Adipocyte (in vitro differentiated cells): ENCODE measurements around the gene AP3D1.

Source experiments
- DNase-seq: peaks from one replicate; pipeline ENCODE4 v3.0.0-alpha.2; 2015; ENCODE audit warnings: low read depth
- H3K27me3 ChIP-seq: replicated peaks from 2 replicates; pipeline ENCODE4 v1.7.0; 2013; ENCODE audit warnings: mild to moderate bottlenecking, low read length, moderate library complexity; ENCODE audit not compliant: control insufficient read depth, insufficient read depth
- H3K36me3 ChIP-seq: 2 replicates; pipeline ENCODE4 v1.7.0; 2013; ENCODE audit warnings: low read length, mild to moderate bottlenecking, moderate library complexity; ENCODE audit not compliant: control insufficient read depth, insufficient read depth, severe bottlenecking
- H3K4me1 ChIP-seq: 2 replicates; pipeline ENCODE4 v1.7.0; 2013; ENCODE audit warnings: mild to moderate bottlenecking, low read length, moderate library complexity; ENCODE audit not compliant: control insufficient read depth, insufficient read depth
- H3K4me3 ChIP-seq: 2 replicates; pipeline ENCODE4 v1.7.0; 2013; ENCODE audit warnings: mild to moderate bottlenecking, low read length, moderate library complexity
- H3K9ac ChIP-seq: 2 replicates; pipeline ENCODE4 v1.7.0; 2013; ENCODE audit warnings: mild to moderate bottlenecking, low read length, moderate library complexity
- H3K9me3 ChIP-seq: 2 replicates; pipeline ENCODE4 v1.7.0; 2013; ENCODE audit warnings: mild to moderate bottlenecking, low read length, moderate library complexity; ENCODE audit not compliant: control insufficient read depth

The AP3D1 gene

DNA sequence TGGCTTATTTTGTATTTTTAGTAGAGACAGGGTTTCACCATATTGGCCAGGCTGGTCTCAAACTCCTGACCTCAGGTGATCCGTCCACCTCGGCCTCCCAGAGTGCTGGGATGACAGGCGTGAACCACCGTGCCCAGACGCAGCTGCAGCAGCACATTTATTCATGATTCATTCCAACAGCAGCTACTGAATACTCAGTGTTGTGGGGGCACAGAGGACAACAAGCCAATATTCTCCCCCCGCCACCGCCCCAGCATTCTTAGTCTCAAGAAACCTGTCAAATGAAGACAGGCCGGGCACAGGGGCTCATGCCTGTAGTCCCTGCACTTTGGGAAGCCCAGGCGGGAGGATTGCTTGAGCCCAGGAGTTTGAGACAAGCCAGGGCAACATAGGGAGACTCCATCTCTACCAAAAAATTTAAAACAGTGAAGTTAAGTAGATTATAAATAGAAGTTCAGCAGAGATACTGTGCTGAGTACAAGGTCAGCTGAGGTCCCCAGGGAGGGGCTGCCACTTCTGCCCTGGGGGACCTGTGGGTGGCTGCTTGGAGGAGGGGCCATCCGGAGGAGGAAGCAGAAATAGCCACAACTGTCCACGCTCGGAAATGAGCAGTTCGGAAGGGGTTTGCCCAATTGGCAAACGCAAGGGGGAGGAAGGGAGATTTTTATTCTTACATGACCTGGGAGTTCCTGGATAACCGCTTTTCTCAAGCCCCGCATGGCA is 16.7 kb upstream of the AP3D1 start:
- peaks cover 64% of the 10 kb centered on the region for H3K4me1 ChIP-seq
- H3K9ac ChIP-seq = peak overlapping the region; percentile 85
- H3K9me3 ChIP-seq = no peaks in the 10 kb centered on the region
- H3K4me3 ChIP-seq = peak overlapping the region; percentile 72
- peaks cover 3% of the 10 kb centered on the region for H3K36me3 ChIP-seq
- H3K27me3 ChIP-seq = no peaks in the 10 kb centered on the region
- peak; percentile 42 for DNase-seq

DNA sequence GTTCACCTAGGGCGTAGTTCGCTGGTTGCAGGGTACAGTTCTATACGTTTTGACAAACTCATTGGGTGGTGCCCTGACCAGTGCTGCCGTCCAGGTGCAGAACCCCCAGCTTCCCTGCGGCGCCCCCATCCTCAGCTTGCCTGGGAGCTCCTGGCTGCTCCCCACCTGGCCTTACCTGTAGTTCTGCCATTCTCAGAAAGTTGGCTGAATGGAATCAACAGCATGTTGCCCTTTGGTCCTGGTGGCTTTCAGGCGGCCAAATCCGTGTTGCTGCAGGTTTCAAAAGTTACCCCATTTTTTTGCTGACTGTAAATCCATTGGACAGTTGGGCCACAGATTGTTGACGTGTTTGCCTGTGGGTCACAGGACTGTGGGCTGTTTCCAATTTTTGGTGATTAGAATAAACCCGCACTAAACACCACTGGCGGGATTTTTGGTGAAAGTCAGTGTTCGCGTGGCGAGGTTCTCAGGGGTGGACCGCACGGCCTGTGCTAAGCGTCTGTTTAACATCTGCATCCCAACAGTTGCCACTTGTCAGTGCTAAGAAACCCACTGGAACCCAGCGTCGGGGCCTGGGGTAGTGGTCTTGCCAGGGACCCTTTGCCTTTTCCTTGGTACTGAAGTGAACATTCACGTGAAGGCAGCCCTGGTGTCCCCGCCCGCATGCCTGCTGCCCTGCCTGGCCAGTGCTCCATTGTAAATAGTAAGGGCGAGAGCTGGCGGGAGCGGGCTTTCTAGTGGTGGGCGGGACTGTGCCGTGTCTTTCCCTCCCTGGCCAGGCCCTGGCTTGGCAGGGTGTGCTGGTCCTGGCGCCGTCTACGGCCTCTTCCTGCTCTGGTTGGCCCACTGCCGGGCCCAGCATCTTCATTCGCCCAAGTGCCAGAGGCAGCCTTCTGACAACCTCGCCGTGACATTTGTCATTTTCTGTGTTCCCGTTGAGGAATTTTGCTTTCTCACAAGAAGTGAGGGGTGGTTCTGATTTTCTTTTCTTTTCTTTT is 15.7 kb upstream of the AP3D1 start:
- H3K36me3 ChIP-seq = no peaks in the 10 kb centered on the region
- DNase-seq = peak; percentile 80
- no peaks in the 10 kb centered on the region for H3K27me3 ChIP-seq
- peaks cover 67% of the 10 kb centered on the region for H3K4me1 ChIP-seq
- no peaks in the 10 kb centered on the region for H3K9me3 ChIP-seq
- H3K9ac ChIP-seq = peak overlapping the region; percentile 89
- peak overlapping the region; percentile 90 for H3K4me3 ChIP-seq

DNA sequence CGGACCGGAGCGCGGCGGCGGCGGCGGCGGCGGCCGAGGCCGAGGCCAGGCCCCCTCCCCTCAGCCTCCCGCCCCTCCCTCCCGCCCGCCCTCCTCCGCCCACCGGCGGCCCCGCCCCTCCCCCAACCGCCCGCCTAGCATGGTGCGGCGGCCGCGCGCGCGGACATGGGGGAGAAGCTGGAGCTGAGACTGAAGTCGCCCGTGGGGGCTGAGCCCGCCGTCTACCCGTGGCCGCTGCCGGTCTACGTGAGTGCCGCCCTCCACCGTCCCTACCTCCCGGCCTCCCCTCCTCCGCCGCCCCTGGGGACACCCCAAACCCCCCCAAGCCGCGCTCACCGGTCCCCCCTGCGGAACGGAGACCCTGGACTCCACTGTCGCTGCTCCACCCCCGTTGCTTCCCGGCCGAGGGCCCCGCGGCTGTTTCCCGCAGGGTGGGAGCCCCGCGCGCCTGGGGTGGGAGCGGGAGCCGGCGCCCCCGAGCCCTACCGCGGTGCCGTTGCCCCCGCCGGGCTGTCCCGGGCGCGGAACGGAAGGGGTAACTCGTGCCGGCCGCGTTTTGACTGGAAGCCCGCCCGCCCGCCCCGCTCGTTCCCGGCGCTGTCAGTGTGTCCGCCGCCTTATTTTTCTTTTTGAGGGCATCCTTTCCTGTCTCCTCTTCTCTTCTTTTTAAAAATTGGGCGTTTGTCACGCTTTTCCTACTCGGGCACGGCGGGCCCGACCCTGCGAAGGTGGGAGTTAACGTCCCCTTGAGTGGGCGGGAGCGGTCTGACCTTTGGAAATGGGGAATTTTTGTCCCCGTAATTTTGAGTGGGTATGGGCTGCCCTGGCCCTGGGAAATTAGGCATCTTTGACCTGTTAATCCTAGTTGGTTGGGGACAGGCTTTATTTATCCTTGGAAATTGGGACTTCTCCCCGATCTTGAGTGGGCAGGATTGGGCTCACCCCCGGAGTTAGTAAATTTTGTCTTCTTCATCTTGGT is 12.9 kb upstream of the AP3D1 start:
- Histone ChIP-seq H3K36me3 (no peaks in the 10 kb centered on the region), H3K9me3 (no peaks in the 10 kb centered on the region), H3K4me1 (peaks cover 40% of the 10 kb centered on the region), H3K9ac (peak overlapping the region; percentile 89), H3K27me3 (no peaks in the 10 kb centered on the region), H3K4me3 (peak overlapping the region; percentile 90)
- DNase-seq = peak; percentile 71

- H3K4me1 ChIP-seq = peaks cover 6% of the 10 kb centered on the region
- no peaks in the 10 kb centered on the region for H3K9me3 ChIP-seq
- H3K36me3 ChIP-seq = no peaks in the 10 kb centered on the region
- H3K4me3 ChIP-seq = no peak overlapping the region
- no peak overlapping the region for H3K9ac ChIP-seq
- H3K27me3 ChIP-seq = no peaks in the 10 kb centered on the region
- no peak for DNase-seq
Measured at GRCh38 chr19:2160379-2160778, 9.0 kb upstream of the AP3D1 start.

DNA sequence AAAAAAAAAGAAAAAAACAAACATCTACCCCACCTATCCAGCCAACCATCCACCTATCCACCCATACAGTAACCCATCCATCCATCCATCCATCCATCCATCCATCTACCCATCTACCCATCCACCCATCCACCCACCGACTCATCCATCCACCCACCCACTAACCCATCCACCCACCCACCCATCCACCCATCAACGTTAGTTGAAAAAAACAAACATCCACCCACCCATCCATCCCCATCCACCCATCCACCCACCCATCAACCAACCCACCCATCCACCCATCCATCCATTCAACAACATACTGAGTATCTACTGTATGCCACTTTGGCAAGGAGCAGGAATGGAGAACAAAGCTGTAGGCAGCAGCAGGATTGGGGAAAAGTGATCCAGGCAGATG is 6.1 kb upstream of the AP3D1 start:
- Histone ChIP-seq H3K4me1 (peaks cover 2% of the 10 kb centered on the region), H3K27me3 (no peaks in the 10 kb centered on the region), H3K36me3 (no peaks in the 10 kb centered on the region), H3K9ac (no peak overlapping the region), H3K9me3 (no peaks in the 10 kb centered on the region), H3K4me3 (no peak overlapping the region)
- DNase-seq = no peak

GRCh38 chr19:2154587-2155075 is 3.3 kb upstream of the AP3D1 start:
- no peak overlapping the region for H3K9ac ChIP-seq
- no peaks in the 10 kb centered on the region for H3K36me3 ChIP-seq
- H3K9me3 ChIP-seq = no peaks in the 10 kb centered on the region
- peaks cover 13% of the 10 kb centered on the region for H3K4me1 ChIP-seq
- H3K4me3 ChIP-seq = no peak overlapping the region
- DNase-seq = peak; percentile 51
- H3K27me3 ChIP-seq = no peaks in the 10 kb centered on the region

DNA sequence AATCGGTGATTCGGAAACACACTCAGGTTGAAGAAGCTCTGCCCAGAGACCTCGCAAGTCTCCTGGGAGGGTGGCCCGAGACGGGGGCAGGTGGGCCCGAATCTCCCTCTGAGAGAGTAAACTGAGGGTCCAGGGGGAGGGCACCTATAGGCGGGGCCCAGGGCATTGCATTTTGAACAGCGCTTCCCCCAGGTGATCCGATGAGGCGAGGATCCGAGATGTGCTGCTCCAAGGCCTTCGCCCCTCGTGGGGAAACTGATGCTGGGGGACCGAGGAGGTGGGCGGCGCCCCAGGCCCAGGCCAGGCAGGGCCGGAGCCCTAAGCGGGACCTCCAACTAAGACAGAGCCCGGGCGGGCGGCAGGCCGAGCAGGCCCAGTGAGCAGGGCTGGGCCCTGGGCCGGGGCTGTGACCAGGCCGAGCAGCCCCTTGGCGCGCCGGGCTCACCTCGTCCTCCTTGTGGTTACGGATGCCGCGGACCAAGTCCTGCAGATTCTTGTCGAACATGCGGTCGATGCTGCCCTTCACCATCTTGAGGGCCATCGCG is 500 bp downstream of the AP3D1 start:
- Histone ChIP-seq H3K27me3 (no peaks in the 10 kb centered on the region), H3K4me1 (peaks cover 29% of the 10 kb centered on the region), H3K36me3 (no peaks in the 10 kb centered on the region), H3K9me3 (no peaks in the 10 kb centered on the region), H3K4me3 (peak overlapping the region; percentile 97), H3K9ac (peak overlapping the region; percentile 99)
- peak; percentile 48 for DNase-seq

DNA sequence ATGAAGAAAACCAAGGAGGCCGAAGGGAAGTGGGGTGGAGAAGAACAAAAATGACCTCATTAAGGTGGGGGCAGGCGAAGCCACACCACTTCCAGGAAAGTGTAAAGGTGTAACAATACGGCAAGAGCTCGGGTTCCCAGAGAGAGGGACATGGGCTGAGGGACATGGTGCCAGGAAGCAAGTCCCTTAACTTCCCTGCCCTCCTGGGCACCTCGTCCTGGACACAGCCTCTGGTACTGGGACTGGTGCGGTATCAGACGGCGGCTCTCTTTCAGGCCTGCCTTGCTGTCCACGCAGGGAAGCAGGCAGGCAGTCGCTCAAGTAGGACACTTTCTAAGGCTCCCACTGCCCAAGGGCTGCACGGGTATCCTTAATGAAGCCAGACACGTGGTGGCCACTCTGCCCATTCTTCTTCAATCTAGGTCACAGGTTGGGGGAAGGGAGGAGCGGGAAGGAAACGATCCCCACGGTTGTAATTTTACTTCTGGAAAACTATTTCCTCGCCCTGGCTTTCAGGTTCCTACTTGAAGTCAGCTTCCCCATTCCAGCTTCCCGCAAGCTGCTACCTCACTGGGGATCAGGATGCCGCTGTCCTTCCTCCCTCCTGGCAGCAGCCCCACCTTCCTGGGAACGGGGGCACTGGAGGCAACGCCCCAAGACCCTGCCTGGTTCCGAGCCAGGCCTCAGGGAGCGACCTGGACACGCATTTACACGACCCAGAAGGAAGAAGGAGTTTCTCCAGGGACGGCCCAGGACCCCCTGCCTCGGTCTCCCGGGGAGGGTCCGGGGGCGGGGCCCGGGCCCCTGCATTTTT is 1.2 kb downstream of the AP3D1 start:
- peak overlapping the region; percentile 97 for H3K4me3 ChIP-seq
- H3K9me3 ChIP-seq = no peaks in the 10 kb centered on the region
- H3K27me3 ChIP-seq = no peaks in the 10 kb centered on the region
- H3K4me1 ChIP-seq = peaks cover 30% of the 10 kb centered on the region
- peak overlapping the region; percentile 99 for H3K9ac ChIP-seq
- peak; percentile 49 for DNase-seq
- peaks cover 2% of the 10 kb centered on the region for H3K36me3 ChIP-seq

GRCh38 chr19:2148482-2149135 is 2.8 kb downstream of the AP3D1 start:
- peaks cover 30% of the 10 kb centered on the region for H3K4me1 ChIP-seq
- no peak overlapping the region for H3K4me3 ChIP-seq
- no peak for DNase-seq
- H3K27me3 ChIP-seq = no peaks in the 10 kb centered on the region
- peaks cover 7% of the 10 kb centered on the region for H3K36me3 ChIP-seq
- no peaks in the 10 kb centered on the region for H3K9me3 ChIP-seq
- no peak overlapping the region for H3K9ac ChIP-seq
